IPS-NIHi7 (cell line): ENCODE measurements around the gene DLGAP4.
"Not testable (repeated sequence)": the region's sequence is repeated elsewhere in the genome, so short reads cannot be mapped to it uniquely, and the experiment has no call there.

Experiments used
- DNase-seq: peaks from one replicate; pipeline ENCODE4 v3.0.0; 2012; ENCODE audit warnings: mixed read lengths; ENCODE audit errors: extremely low spot score

Gene DLGAP4

DNA sequence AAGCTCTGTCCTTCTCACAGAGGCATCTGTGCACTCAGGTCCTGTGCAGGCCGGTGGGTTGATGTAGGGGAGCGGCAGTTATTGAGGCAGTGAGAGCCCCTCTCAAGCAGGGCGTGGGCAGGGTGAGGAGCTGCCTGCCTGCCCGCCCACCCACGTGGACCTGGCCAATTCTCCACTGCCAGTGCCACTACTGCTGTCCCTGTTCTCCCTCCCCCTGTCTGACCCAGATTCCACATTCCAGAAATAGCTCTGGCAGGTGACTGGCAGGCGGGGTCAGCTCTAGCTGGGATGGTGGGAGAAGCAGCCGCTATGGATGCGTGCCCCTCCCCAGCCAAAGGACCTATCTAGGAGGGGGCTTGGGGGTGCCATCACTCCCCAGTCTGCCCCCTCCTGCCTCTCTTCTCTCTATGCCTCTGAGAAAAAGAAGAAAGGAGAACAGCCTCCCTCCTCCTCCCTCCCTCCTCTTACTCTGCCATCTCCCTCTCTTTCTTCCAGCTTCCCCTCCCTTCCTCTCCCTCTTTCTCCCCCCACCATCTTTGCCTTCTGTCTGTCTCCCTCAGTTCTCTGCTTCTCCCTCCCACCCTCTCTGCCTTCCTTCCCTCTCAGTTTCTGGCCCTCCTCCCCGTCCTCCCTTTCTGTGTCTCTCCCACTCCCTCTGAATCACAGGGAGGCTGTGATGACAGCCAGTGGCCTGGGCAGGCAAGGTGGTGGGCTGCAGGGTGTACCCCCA lies 148.7 kb downstream of the DLGAP4 start:
- no peak for DNase-seq

- DNase-seq, result no peak
Observed at GRCh38 chr20:36455972-36456625, 150.0 kb downstream of the DLGAP4 start.

DNA sequence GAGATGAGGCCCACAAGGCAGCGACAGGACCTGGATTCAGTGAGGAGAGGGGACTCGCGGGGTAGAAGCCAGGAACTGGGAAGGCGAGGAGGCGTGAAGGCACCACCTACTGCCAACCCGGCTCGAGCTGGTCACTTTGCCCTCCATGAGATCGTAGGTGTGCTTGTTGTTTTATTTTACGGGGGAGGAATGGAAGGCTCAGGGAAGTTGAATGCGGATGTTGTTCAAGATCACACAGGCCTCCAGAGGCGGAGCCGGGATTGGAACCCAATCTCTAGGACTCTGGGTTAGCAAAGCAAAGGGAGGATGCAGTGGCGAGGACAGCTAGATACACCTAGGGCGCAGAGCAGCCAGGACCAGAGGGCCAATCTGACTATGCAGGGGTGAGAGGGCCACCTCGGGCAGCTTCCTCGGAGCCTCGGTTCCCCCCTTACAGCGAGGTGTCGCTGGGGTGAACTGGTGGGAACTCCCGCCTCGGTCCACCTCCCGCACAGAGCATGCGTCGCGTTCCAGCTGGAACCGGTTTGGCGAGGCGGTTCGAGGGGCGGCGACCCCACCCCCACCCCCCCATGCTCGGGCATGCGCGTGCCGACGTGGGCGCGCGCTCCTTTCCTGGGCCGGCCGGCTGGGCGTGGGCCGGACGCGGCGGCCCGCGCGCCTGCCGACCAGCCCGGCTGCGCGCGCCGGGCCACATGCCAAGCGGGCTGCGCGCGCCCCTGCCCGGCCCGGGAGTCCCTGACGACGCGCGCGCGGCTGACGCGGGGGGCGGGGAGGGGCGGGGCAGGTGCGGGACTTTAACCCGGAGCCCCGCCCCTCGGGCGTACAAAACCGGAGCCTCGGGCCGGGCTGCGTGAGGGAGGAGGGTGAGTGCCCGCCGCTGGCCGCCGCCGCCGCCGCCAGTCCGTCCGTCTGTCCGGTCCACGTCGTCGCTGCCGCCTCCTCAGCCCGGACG lies 154.8 kb downstream of the DLGAP4 start:
- DNase-seq, result peak; percentile 93

GRCh38 chr20:36461600-36462439 lies 155.7 kb downstream of the DLGAP4 start:
- peak; percentile 49 for DNase-seq

GRCh38 chr20:36462440-36463211 lies 156.5 kb downstream of the DLGAP4 start:
- DNase-seq, result no peak

DNA sequence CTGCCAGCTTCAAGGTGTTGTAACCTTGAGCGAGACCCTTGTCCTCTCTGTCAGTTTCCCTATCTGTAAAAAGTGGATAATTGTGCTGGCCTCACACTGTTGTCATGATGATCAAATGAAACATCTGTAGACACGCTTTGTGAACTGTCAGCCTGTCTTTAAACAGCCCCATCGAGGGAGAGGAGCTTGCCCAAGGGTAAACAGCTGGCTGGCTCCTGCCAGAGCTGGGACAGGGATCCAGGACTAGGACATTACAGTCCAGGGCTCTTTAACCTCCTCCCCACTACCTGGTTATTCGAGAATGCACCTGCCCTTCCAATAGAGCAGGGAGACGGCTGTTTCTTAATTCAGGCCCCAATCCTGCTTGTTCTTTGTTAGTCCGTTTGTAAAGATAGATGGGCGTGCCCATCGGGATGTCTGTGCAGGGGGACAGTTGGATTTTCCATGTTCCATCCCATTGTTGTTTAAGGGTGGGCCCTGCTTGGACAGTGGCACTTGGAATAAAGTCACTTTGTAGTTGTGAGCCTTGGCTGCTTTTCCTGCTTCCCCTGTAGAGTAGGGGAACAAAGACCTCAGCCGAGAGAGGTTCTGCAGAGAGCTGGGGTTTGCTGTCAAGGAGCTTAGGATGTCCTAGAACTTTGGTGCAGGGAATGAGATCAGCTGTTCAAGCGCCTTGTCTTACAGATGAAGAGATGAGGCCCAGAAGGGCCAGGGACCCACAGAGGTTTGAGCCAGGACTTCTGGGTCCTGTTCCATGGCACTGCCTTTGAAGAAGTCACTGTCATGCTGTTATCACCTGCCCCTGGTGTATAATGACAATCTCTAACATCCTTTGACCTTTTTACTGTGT lies 157.3 kb downstream of the DLGAP4 start:
- DNase-seq, result no peak

DNA sequence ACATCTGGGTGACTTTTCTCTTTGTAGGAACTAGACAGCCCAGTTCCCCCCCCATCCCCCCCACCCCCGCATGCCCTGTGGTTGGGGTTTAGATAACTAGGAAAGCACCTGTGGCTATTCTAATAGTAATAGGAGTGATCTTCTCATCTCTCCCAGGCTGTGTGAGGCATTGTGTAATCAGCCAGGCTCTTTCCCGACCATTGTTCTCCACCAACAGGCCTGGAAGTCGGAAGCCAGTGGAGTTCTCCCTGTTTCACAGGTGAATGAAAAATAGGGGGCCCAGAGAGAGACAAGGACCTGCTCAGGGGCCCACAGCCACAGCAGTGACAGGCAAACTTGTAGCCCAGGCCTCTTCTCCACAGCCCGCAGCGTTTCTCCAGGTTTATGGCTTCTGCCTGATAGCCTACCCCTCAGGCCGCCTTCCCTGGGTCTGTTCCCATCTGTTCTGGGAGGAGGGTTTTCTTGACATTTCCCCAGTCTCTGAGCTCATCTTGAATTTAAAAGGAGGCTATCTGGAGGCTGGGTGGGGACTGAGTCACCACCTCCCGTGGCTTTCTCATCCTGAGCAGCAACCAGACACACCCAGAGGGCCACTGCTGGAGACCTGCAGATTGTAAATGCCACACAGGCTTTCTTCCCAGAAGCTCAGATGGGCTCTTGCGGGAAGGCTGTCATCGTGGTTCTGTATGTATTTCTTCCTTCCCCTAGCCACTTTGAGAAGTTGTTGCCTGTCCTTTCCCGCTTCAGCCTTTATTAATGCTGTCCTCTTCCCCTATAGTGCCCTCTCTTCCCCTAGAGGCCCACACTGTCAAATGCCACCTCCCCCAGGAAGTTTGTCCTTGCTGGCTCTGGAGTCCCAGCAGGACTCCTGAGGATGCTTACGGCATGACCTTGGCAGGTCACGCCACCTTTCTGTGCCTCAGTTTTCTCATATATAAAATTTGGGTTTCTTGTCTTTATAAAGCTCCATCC lies 159.3 kb downstream of the DLGAP4 start:
- DNase-seq, result peak; percentile 52

DNA sequence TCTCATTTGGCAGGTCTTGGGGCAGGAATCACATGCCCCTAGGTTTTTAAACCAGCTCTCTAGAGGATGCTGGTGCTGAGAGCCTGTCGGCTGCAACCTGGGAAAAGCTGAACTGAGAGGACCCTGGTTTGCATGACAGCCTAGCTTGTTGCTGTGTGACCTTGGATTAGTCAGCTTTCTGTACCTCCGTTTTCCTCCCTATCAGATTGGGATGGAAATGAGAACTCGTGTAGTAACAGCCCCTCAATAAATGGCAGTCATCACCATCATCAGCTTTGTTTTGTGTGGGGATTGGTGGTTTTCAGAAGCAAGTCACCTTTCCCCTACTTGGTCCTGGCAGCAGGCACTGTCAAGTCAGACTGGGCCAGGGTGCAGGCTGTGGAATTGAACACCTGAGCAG lies 159.9 kb downstream of the DLGAP4 start:
- no peak for DNase-seq

GRCh38 chr20:36467076-36467999 lies 161.2 kb downstream of the DLGAP4 start:
- no peak for DNase-seq

DNA sequence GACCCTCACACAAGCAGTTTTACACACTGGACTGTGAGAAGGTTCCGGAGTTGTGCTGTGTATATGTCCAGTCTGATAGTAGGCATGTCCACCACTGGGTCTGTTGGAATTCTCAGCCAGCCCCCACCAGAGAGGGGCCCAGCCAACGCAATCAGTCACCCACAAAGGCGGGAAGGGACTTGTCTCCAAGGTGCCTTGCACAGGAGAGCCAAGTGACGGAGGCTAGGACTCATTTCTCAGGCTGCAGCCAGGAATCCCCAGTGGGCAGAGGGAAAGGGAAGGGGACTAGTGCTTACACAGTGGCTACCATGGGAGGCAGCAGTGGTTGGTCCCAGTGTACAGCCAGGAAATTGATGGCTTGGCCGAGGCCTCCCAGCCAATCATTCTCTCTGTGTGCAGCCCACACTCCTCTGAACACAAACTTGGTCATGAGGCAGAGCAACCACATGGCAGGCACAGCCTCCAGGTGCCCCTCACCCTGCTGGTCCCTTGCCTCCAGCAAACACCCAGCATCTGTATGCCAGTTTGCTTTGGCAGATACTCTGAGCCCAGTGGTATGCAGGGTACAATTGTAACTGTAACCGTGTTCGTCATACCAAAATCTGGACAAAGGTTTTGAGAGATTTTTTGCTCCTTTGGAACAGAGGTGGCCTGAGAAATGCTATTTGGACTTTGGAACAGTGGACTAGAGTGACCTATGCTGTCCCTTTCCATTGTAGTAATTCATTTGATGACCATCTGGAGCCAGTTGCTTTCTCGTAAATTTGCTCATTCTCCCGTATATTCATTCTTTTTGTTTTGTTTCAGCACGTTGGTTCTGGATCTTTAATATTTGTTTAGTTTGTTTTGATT lies 162.2 kb downstream of the DLGAP4 start:
- DNase-seq, result no peak

DNA sequence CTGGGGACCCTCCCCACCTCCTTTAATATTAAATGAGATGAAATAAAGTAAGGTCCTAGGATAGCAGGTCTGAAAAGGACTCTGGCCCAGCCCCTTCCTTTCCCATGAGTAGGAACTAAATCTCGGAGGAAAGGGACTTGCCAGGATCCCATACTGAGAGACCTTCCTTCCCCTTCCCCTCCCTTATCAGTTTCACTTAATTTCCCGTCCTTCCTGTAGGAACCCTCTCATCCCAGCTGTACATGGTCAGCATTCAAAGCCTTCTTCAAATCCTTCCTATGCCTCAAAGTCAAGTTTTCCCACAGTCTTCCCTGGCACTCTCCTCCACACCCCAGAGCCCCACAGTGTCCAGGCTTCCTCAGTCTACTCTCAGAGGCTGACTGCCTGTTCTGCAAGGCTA lies 163.8 kb downstream of the DLGAP4 start:
- DNase-seq, result no peak

DNA sequence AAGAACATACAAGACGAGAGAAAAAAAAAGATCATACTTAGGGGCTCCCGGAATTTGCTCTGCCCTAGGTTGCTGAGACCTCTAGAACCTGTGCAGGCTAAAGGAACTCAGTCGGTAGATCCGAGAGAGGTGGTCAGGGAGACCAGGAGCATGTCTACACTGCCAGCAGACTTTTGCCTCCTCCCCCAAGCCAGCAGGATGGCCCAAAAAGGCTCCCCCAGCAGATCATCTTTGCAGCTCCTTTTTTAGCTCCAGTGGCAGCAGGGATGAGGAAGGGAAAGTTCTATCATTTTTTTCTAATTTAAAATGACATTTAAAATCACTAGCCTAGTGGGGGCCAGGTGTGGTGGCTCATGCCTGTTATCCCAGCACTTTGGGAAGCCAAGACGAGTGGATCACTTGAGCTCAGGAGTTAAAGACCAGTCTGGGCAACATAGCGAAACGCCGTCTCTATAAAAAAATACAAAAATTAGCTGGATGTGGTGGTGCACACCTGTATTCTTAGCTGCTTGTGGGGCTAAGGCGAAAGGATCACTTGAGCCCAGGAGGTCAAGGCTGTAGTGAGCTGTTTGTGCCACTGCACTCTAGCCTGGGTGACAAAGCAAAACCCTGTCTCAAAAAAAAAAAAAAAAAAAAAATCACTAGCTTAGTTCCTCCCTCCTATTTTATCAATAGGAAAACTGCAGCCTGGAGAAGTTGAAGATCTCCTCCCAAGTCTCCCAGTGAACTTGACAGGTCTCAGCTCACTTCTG lies 165.9 kb downstream of the DLGAP4 start:
- no peak for DNase-seq

DNA sequence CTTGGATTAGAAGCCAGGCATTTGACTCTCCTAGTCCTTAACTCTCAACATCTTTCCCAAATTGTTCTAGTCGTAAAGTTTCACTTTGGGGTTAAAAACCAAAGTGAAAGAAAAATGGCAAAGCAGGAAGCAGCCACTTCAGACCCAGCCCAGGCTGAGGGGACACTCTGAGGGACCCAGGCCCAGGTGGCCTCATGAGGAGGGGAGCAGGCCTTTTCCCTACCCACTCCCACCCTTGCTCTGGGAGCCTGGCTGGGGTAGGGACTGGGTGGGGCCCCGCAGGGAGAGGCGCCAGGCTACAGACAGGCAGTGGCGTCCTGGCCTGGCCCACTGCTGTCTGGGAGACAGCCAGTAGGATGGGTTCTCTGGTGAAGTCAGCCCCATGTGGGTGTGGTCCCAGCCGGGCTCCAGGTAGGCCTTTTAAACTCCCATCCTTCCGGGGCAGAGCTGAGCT lies 166.5 kb downstream of the DLGAP4 start:
- DNase-seq, result peak; percentile 88

DNA sequence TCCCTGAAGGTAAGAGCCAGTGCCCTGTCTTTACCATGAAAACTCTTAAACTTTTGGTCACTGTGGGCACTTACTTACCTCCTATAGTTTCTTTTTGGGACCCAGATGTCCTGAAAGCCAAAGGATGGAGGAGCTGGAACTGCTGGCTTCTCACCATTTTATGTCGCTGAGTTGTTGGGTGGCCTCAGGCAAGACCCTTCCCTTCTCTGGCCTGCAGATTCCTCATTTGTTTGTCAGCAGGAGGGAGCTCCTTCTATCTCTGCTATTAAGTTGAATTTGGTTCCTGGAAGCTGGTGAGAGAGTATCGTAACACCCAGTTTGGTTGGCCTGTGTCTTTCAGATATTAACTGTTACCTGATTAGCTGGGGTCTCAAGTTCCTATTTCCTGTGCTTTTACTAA lies 167.0 kb downstream of the DLGAP4 start:
- no peak for DNase-seq

DNA sequence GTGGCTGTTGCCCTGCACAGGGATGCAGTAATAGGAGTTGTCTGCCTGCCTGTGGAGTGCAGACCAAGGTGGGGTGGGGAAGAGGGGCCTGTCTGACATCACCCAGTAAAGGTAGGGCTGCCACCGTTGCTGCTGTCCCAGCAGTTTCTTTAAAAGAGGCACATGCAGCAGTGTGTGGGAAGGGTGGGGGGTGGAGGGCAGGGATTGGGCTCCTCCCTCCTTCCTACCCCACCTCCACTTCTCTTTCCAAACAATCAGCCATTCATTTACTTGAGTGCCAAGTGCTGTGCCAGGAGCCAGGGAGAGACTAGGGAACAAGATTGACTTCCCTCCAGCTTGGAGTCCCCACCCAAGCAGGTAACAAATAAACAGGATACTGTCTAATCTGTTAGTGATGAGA lies 168.4 kb downstream of the DLGAP4 start:
- DNase-seq, result no peak

GRCh38 chr20:36475054-36475453 lies 168.9 kb downstream of the DLGAP4 start:
- not testable (repeated sequence) for DNase-seq
